Psoas muscle (tissue), 8 donors: ENCODE data around the gene TARS2. TPM values are rescaled to one million over a fixed set of nuclear protein-coding genes. Genes with fewer than 3 reads are reported as not detected.
A peak's percentile ranks its signal among the peaks of the same experiment; 100 is the strongest.

Experiments
- ATAC-seq, 4 donors: fragments of 200-7000 bp; cut with Tn5 transposase; one replicate each; pipeline ENCODE4 v1.9.1; 2020; ENCODE audit warnings: moderate library complexity in 3 of 4, mild to moderate bottlenecking in 2 of 4
- DNase-seq, 2 donors: peaks; one replicate each; pipeline ENCODE4 v3.0.0-alpha.2; 2020
- H3K27ac ChIP-seq: fragments of 200-600 bp; one replicate; pipeline ENCODE4 v1.8.0; 2022
- H3K27me3 ChIP-seq, 3 donors: fragments of 200-600 bp in 1 of 3; one replicate each; pipeline versions ENCODE4 v1.6.1 to v1.8.0; 2013 to 2022; ENCODE audit warnings: low read length in 2 of 3, mild to moderate bottlenecking in 2 of 3, moderate library complexity in 1 of 3; ENCODE audit not compliant: insufficient read depth in 3 of 3
- H3K36me3 ChIP-seq, 2 donors: fragments of 200-600 bp in 1 of 2; one replicate each; pipeline versions ENCODE4 v1.6.1 to v1.8.0; 2013 to 2022; ENCODE audit warnings: low read depth in 1 of 2, mild to moderate bottlenecking in 1 of 2, moderate library complexity in 1 of 2; ENCODE audit not compliant: insufficient read depth in 1 of 2
- H3K4me1 ChIP-seq: fragments of 200-600 bp; one replicate; pipeline ENCODE4 v1.8.0; 2022
- H3K4me3 ChIP-seq: fragments of 200-600 bp; one replicate; pipeline ENCODE4 v1.8.0; 2022; ENCODE audit warnings: mild to moderate bottlenecking
- H3K9me3 ChIP-seq: fragments of 200-600 bp; one replicate; pipeline ENCODE4 v1.8.0; 2022
- WGBS, 3 donors: extraction: QIAGEN DNeasy Blood & Tissue Kit; methylation state at CpG; one replicate each; pipeline versions ENCODE4 v1.1.6 to v1.1.7; 2013; 5-methylcytosine and 5-hydroxymethylcytosine counted together
- intact Hi-C, 2 donors: fragments of 100-400 bp; cut with DNase I; formaldehyde crosslinking; loops; one replicate each; pipeline versions ENCODE4 v1.11.0 to v1.14.2; 2022
- polyA plus RNA-seq, 3 donors: library from polyadenylated mRNA; stranded (reverse); fragments of 200-250 nt; gene quantifications; one replicate each; pipeline ENCODE4 v1.2.3, GENCODE V29; 2013
- total RNA-seq, 4 donors: library from RNA; stranded (reverse); fragmentation: NEBNext Ultra II Directional in 2 of 4; extraction: Animal tissue kit (Norgen Biotek cat#: 25700) in 2 of 4; gene quantifications; one replicate each; pipeline versions ENCODE4 v1.2.1 to v1.2.4, GENCODE V29; 2021 to 2023
- TF ChIP-seq, protein P1 (sequence below): fragments of 200-600 bp; IDR thresholded peaks from one replicate; pipeline ENCODE4 v1.8.0; 2022; ENCODE audit warnings: antibody characterized with exemption
- donor health status: healthy with polysubstance abuse.
- donor health status: DM: no; HTN: no; CAD: no; lungs with moderate emphysema.
- donor health status: Bipolar disorder and iron deficiency.
- donor health status: healthy.
- donor health status: DM: yes; HTN: yes; CAD: no.
- donor health status: DM: no; HTN: no; CAD: no.
- donor health status: DM: no; HTN: no; CAD: no.
- donor health status: DM: yes; HTN: yes; CAD: no.

TARS2 gene
- total and polyA plus RNA-seq, 7 donors, result 9.6 to 44.5 (median 24.0) TPM

DNA sequence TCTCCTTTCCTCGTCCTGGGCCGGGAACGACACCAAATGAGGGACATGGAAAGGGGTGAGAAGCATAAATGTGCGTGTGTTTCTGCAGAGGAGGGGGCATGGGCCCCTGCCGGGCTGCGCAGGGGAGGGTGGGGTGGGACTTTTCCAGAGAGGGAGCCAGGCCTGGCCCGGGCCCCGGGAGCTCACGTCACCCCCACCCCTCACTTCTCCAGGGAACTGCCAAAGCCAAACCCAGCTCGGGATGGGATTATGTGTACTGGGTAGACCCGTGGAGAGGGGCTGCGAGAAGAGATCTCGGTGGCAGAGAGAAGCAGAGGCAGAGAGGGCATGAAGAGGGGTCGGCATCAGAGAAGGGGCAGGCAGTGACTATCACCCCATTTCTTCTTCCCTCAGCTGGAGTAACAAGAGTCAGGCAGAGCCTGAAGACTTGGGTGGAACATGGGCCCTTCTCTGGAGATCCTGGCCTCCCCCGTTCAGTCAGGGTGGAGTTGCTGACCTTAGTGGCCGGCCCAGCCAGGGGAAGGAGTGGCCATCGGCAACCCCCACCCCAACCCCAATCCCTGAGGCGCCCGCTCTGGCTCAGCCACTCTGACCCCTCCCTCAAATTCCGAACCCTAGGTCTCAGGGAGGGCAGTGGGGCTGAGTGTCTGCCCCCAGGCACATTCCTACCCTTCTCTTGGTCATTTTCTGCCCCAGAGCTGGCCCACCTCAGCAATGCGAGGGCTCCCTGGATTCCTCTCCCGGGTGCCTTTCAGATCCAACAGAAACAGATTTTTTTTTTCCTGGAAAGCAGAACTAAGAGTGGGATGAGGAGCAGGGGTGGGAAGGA, 63.2 kb downstream of the TARS2 start:
- Histone ChIP-seq H3K27ac (peak overlapping the region; percentile 78), H3K4me3 (peak overlapping the region; percentile 66), H3K36me3 (peaks cover 0 to 3% of the 10 kb centered on the region in 2 donors), H3K9me3 (no peaks in the 10 kb centered on the region), H3K27me3 (no peaks in the 10 kb centered on the region), H3K4me1 (peaks cover 10% of the 10 kb centered on the region)
- TF ChIP-seq, protein P1, sequence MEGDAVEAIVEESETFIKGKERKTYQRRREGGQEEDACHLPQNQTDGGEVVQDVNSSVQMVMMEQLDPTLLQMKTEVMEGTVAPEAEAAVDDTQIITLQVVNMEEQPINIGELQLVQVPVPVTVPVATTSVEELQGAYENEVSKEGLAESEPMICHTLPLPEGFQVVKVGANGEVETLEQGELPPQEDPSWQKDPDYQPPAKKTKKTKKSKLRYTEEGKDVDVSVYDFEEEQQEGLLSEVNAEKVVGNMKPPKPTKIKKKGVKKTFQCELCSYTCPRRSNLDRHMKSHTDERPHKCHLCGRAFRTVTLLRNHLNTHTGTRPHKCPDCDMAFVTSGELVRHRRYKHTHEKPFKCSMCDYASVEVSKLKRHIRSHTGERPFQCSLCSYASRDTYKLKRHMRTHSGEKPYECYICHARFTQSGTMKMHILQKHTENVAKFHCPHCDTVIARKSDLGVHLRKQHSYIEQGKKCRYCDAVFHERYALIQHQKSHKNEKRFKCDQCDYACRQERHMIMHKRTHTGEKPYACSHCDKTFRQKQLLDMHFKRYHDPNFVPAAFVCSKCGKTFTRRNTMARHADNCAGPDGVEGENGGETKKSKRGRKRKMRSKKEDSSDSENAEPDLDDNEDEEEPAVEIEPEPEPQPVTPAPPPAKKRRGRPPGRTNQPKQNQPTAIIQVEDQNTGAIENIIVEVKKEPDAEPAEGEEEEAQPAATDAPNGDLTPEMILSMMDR, result no peak
- intact Hi-C loops, result no loop called here
- peak in 2 of 4 donors; percentile 5 to 15 for ATAC-seq
- DNase-seq, result peak; percentile 67 to 68
- 21 to 37% (median 34%) methylated on average over 21 to 22 of the region's 22 CpGs for WGBS, 3 donors

DNA sequence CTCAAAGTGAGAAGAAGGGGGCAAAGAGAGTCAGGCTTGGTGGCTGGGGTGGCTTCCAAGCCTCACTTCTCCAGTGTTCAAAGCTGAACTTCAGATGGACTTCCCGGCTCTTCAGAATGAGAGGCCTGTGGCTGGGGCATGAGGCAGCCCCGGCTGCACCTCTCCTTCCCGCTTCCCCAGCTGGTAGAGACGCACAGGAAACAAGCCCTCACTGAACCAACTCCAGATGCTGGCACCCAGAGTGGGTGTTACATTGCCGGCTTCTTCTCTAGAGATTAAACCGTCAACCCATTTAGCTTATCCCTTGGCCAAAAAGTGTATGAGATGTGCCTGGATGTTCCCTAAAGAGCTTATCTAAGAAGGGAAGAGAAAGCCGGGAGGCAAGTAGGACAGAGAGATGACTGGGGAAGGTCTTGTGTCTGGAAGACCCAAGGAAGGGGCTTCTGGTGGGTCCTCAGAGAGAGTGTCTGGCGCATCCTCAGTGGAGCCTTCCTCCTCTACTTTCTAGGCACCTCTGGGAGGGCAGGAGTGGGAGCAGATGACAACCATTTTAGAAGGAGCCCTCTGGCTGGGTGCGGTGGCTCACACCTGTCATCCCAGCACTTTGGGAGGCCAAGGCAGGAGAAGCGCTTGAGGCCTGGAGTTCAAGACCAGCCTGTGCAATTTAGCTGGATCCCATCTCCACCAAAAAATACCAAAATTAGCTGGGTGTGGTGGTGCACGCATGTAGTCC, 64.0 kb downstream of the TARS2 start:
- Histone ChIP-seq H3K4me1 (peaks cover 10% of the 10 kb centered on the region), H3K36me3 (peaks cover 0 to 9% of the 10 kb centered on the region in 2 donors), H3K27ac (peak overlapping the region; percentile 78), H3K4me3 (peak overlapping the region; percentile 66), H3K27me3 (no peaks in the 10 kb centered on the region), H3K9me3 (no peaks in the 10 kb centered on the region)
- ATAC-seq (no peak), DNase-seq (no peak)
- intact Hi-C loops, result no loop called here
- TF ChIP-seq, protein P1, result no peak
- 52 to 63% (median 53%) methylated on average over 11 of the region's 11 CpGs for WGBS, 3 donors

DNA sequence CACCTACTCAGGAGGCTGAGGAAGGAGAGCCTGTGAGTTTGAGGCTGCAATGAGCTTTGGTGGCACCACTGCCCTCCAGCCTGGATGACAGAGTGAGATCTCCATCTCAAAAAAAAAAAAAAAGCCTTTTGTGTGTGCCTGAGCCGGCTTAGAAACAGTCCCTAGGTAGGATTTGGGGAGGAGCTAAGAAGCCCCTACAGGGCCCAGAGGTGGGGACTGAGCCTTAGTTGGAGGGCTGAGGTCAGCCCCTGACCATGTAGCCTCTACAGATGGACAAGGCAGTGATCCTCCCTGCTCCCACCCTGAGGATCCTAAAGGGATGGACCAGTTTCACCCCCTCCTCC, 64.5 kb downstream of the TARS2 start:
- no peaks in the 10 kb centered on the region for H3K9me3 ChIP-seq
- H3K4me3 ChIP-seq, result no peak overlapping the region
- ATAC-seq, result peak in 1 of 4 donors; percentile 1
- peak overlapping the region; percentile 78 for H3K27ac ChIP-seq
- peaks cover 10% of the 10 kb centered on the region for H3K4me1 ChIP-seq
- WGBS, 3 donors, result 14 to 41% (median 30%) methylated on average over 1 of the region's 1 CpG
- no peak for DNase-seq
- H3K36me3 ChIP-seq, result peaks cover 0 to 15% of the 10 kb centered on the region in 2 donors
- TF ChIP-seq, protein P1, result no peak
- intact Hi-C loops, result no loop called here
- H3K27me3 ChIP-seq, result no peaks in the 10 kb centered on the region

DNA sequence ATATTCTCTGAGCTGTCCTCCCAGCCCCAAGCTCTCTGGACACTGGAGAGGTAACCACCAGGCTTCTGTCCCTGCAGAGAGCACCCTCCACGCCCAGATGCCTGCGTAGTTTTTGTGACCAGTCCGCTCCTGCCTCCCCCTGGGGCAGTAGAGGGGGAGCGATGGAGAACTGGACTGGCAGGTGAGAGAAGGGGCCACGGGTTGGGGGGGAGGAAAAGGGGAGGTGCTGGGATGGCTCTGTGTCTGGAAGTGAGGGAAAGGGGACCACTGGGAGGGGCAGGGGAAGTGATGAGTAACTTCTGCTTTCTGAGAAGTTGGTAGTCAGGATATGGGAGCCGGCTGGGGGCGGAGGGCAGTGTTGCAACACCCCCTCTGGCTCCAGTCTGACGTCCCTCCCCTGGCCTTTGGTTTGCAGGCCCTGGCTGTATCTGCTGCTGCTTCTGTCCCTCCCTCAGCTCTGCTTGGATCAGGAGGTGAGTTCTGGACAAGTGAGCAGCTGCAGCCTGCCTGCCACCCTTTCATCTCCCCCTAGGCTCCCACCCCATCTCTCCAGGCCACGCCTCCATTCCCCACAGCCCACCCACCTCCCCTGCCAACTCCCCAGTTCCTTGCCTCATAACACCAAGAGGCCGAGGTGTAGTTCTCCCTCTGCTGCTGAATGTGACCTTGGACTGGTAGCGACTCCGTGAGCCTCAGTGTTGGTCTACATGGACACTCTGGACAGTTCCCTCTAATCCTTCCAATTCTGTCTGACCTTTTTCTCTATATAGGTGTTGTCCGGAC, 65.1 kb downstream of the TARS2 start:
- DNase-seq (peak; percentile 91 to 92), ATAC-seq (peak; percentile 35 to 72 (median 56))
- TF ChIP-seq, protein P1, result no peak
- Histone ChIP-seq H3K27ac (peak overlapping the region; percentile 78), H3K9me3 (no peaks in the 10 kb centered on the region), H3K4me3 (no peak overlapping the region), H3K27me3 (no peaks in the 10 kb centered on the region), H3K36me3 (peaks cover 0 to 17% of the 10 kb centered on the region in 2 donors), H3K4me1 (peaks cover 10% of the 10 kb centered on the region)
- WGBS, 3 donors, result 31 to 43% (median 34%) methylated on average over 13 of the region's 13 CpGs
- intact Hi-C loops, result no loop called here
